Kidney epithelial cell (primary cell): ENCODE measurements around the gene AADACL2. TPM values are rescaled to one million over a fixed set of nuclear protein-coding genes. Genes with fewer than 3 reads are reported as not detected.
A peak's percentile ranks its signal among the peaks of the same experiment; 100 is the strongest.

Experiments used
- DNase-seq: peaks from one replicate; pipeline ENCODE4 v3.0.0-alpha.2; 2010; ENCODE audit warnings: low read depth
- H3K27me3 ChIP-seq: 2 replicates; pipeline ENCODE4 v1.6.0; 2011; ENCODE audit warnings: low read length; ENCODE audit not compliant: control insufficient read depth, insufficient read depth
- H3K36me3 ChIP-seq: 2 replicates; pipeline ENCODE4 v1.5.1; 2011; ENCODE audit warnings: low read length; ENCODE audit not compliant: control insufficient read depth, insufficient read depth
- H3K4me3 ChIP-seq: 2 replicates; pipeline ENCODE4 v1.5.1; 2011; ENCODE audit warnings: low read depth, mild to moderate bottlenecking, control low read depth, low read length
- CTCF ChIP-seq: IDR thresholded peaks from 2 replicates; pipeline ENCODE4 v1.5.1; 2011; ENCODE audit warnings: mild to moderate bottlenecking, moderate library complexity, low read length, control low read depth, inconsistent platforms; ENCODE audit not compliant: insufficient read depth, poor library complexity, severe bottlenecking
- total RNA-seq: library from RNA; depleted of rRNA; stranded (reverse); fragments of >200 nt; gene quantifications from 2 replicates; pipeline ENCODE4 v1.2.3, GENCODE V29; 2015

Gene AADACL2
- total RNA-seq, 1 donor from 2014 or later = not detected

- no peak for DNase-seq
- H3K27me3 ChIP-seq = no peaks in the 10 kb centered on the region
- no peaks in the 10 kb centered on the region for H3K36me3 ChIP-seq
- H3K4me3 ChIP-seq = no peak overlapping the region
- no peak for TF ChIP-seq CTCF
These were observed 36.2 kb upstream of the AADACL2 start for GRCh38 chr3:151697496-151697895.

- no peak for TF ChIP-seq CTCF
- no peak for DNase-seq
- H3K4me3 ChIP-seq = no peak overlapping the region
- no peaks in the 10 kb centered on the region for H3K36me3 ChIP-seq
- H3K27me3 ChIP-seq = no peaks in the 10 kb centered on the region
These were observed 26.5 kb upstream of the AADACL2 start for GRCh38 chr3:151707216-151707615.

GRCh38 chr3:151708868-151709267 lies 24.9 kb upstream of the AADACL2 start:
- H3K4me3 ChIP-seq = no peak overlapping the region
- H3K27me3 ChIP-seq = no peaks in the 10 kb centered on the region
- no peaks in the 10 kb centered on the region for H3K36me3 ChIP-seq
- no peak for TF ChIP-seq CTCF
- no peak for DNase-seq

GRCh38 chr3:151709847-151710246 lies 23.9 kb upstream of the AADACL2 start:
- no peak overlapping the region for H3K4me3 ChIP-seq
- no peaks in the 10 kb centered on the region for H3K27me3 ChIP-seq
- no peak for TF ChIP-seq CTCF
- H3K36me3 ChIP-seq = no peaks in the 10 kb centered on the region
- peak; percentile 2 for DNase-seq

GRCh38 chr3:151721294-151721693 lies 12.4 kb upstream of the AADACL2 start:
- no peak for TF ChIP-seq CTCF
- H3K27me3 ChIP-seq = no peaks in the 10 kb centered on the region

GRCh38 chr3:151722856-151723255 lies 10.9 kb upstream of the AADACL2 start:
- no peak for DNase-seq
- TF ChIP-seq CTCF = no peak
- Histone ChIP-seq H3K27me3 (no peaks in the 10 kb centered on the region), H3K36me3 (no peaks in the 10 kb centered on the region), H3K4me3 (no peak overlapping the region)

More at GRCh38 chr3:151721294-151721693, 12.4 kb upstream of the AADACL2 start:
- no peak for DNase-seq
- Histone ChIP-seq H3K4me3 (no peak overlapping the region), H3K36me3 (no peaks in the 10 kb centered on the region)
